OCI-LY1 (cell line): ENCODE results near the gene TRAPPC1.

Source experiments
- H2AFZ ChIP-seq: fragments of 200-600 bp; sonication (generic), shearing (Covaris generic); 2 replicates; pipeline ENCODE4 v1.6.0; 2014; ENCODE audit warnings: antibody characterized with exemption, mild to moderate bottlenecking, low read length
- H3F3A ChIP-seq: fragments of 200-600 bp; sonication (generic), shearing (Covaris generic); 2 replicates; pipeline ENCODE4 v1.6.0; 2014; ENCODE audit warnings: mild to moderate bottlenecking, antibody characterized with exemption, low read length, moderate library complexity; ENCODE audit not compliant: insufficient read depth
- H3K27ac ChIP-seq: fragments of 200-600 bp; sonication (generic); 2 replicates; pipeline ENCODE4 v1.5.1; 2014; ENCODE audit warnings: low read length, mixed run types, mild to moderate bottlenecking, low read depth; ENCODE audit not compliant: poor library complexity, severe bottlenecking
- H3K27me3 ChIP-seq: fragments of 200-600 bp; sonication (generic); 2 replicates; pipeline ENCODE4 v1.6.0; 2014; ENCODE audit warnings: antibody characterized with exemption, mild to moderate bottlenecking, low read length, moderate library complexity; ENCODE audit not compliant: insufficient read depth
- H3K36me3 ChIP-seq: fragments of 200-600 bp; sonication (generic); 2 replicates; pipeline ENCODE4 v1.6.1; 2014; ENCODE audit warnings: mild to moderate bottlenecking, antibody characterized with exemption, low read length, moderate library complexity, mixed read lengths; ENCODE audit not compliant: insufficient read depth
- H3K4me1 ChIP-seq: fragments of 200-600 bp; sonication (generic); 2 replicates; pipeline ENCODE4 v1.5.1; 2014; ENCODE audit warnings: mild to moderate bottlenecking, low read length, moderate library complexity; ENCODE audit not compliant: insufficient read depth, severe bottlenecking
- H3K4me2 ChIP-seq: fragments of 200-600 bp; sonication (generic), shearing (Covaris generic); 2 replicates; pipeline ENCODE4 v1.6.1; 2014; ENCODE audit warnings: low read length
- H3K4me3 ChIP-seq: fragments of 200-600 bp; sonication (generic); 2 replicates; pipeline ENCODE4 v1.5.1; 2014; ENCODE audit warnings: low read length, low read depth, mild to moderate bottlenecking, mixed read lengths; ENCODE audit not compliant: poor library complexity, severe bottlenecking
- H3K79me2 ChIP-seq: fragments of 200-600 bp; shearing (Covaris generic); 2 replicates; pipeline ENCODE4 v1.6.1; 2016; ENCODE audit warnings: mixed run types, low read length, mixed read lengths; ENCODE audit not compliant: insufficient read depth
- H3K9ac ChIP-seq: fragments of 200-600 bp; sonication (generic), shearing (Covaris generic); 2 replicates; pipeline ENCODE4 v1.6.1; 2014; ENCODE audit warnings: mild to moderate bottlenecking, low read length, mixed read lengths
- H3K9me2 ChIP-seq: fragments of 200-600 bp; sonication (generic), shearing (Covaris generic); 2 replicates; pipeline ENCODE4 v1.6.1; 2014; ENCODE audit warnings: low read depth, mild to moderate bottlenecking, low read length, mixed read lengths
- H3K9me3 ChIP-seq: fragments of 200-600 bp; shearing (Covaris generic); 2 replicates; pipeline ENCODE4 v1.6.1; 2014; ENCODE audit warnings: low read length, mixed read lengths
- H4K20me1 ChIP-seq: fragments of 200-600 bp; sonication (generic), shearing (Covaris generic); 2 replicates; pipeline ENCODE4 v1.6.0; 2016; ENCODE audit warnings: mild to moderate bottlenecking, low read length; ENCODE audit not compliant: insufficient read depth
- EZH2 ChIP-seq: fragments of 200-600 bp; sonication (generic), shearing (Covaris generic); IDR thresholded peaks from 2 replicates; pipeline ENCODE4 v1.8.0; 2017; ENCODE audit warnings: borderline replicate concordance, mixed run types, mild to moderate bottlenecking, antibody characterized with exemption, low read length, moderate library complexity, mixed read lengths
- TF ChIP-seq, protein P1 (sequence below): fragments of 200-600 bp; sonication (generic), shearing (Covaris generic); IDR thresholded peaks from 2 replicates; pipeline ENCODE4 v1.5.1; 2017; ENCODE audit warnings: mild to moderate bottlenecking, antibody characterized with exemption, low read length, moderate library complexity, mixed read lengths

The TRAPPC1 gene

DNA sequence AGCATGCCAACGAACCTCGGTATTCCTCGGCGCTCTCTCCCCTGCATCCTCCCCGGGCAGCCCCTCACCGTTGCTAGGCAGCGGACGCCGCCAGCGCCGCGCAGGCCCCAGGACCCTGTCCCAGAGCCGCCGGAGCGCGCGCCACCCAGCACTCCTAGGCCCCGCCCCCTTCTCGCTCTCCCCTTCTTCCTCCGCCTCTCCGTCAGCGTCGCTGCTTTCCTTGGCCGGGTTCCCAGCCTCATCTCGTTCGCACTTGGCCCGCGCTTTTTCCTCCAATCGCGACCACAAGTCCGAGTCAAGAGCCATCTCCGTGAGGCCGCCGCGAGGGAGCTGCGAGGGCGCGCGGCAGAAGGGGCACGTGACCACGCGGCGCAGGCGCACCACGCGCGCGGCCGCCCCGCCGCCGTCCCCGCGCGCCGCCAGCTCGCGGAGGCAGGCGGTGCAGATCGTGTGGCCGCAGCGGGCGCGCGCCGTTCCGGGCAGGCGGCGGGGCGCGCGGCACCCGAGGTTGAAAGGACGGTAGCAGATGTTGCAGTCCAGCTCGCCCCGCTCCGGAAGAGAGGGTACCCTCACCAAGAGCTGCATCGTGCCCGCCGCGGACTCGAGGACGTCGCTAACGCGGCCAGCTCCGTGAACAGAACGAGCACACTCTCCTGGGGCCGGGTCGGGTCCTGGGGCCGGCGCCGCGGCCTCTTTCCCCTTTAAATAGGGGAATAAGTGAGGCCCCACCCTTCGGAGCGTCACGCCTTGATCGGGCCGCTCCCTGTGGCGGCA lies 15.9 kb downstream of the TRAPPC1 start, which contains the start of gene RNF227:
Gene RNF227, minus strand, starts transcription at position 679 of the 774 bp plus-strand sequence. Its CDS starts 94 bp downstream, at position 585.
- Histone ChIP-seq H3K4me2 (peak within 1 kb of the TSS; percentile 96), H3K4me3 (peak within 1 kb of the TSS; percentile 67), H4K20me1 (no peaks in the 10 kb centered on the region), H3F3A (no peaks in the 10 kb centered on the region), H2AFZ (0 out of 2 replicates have a peak within 1 kb of the TSS, but pooled peaks have one; percentile 59), H3K9me3 (no peaks in the 10 kb centered on the region), H3K9ac (peak within 1 kb of the TSS; percentile 77), H3K36me3 (peaks cover 18% of the 10 kb centered on the region), H3K79me2 (no peaks in the 10 kb centered on the region), H3K27ac (peak within 1 kb of the TSS; percentile 63), H3K4me1 (peaks cover 22% of the 10 kb centered on the region), H3K9me2 (no peaks in the 10 kb centered on the region), H3K27me3 (no peaks in the 10 kb centered on the region)
- no peak for TF ChIP-seq EZH2
- TF ChIP-seq, protein P1, sequence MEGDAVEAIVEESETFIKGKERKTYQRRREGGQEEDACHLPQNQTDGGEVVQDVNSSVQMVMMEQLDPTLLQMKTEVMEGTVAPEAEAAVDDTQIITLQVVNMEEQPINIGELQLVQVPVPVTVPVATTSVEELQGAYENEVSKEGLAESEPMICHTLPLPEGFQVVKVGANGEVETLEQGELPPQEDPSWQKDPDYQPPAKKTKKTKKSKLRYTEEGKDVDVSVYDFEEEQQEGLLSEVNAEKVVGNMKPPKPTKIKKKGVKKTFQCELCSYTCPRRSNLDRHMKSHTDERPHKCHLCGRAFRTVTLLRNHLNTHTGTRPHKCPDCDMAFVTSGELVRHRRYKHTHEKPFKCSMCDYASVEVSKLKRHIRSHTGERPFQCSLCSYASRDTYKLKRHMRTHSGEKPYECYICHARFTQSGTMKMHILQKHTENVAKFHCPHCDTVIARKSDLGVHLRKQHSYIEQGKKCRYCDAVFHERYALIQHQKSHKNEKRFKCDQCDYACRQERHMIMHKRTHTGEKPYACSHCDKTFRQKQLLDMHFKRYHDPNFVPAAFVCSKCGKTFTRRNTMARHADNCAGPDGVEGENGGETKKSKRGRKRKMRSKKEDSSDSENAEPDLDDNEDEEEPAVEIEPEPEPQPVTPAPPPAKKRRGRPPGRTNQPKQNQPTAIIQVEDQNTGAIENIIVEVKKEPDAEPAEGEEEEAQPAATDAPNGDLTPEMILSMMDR, result no peak

DNA sequence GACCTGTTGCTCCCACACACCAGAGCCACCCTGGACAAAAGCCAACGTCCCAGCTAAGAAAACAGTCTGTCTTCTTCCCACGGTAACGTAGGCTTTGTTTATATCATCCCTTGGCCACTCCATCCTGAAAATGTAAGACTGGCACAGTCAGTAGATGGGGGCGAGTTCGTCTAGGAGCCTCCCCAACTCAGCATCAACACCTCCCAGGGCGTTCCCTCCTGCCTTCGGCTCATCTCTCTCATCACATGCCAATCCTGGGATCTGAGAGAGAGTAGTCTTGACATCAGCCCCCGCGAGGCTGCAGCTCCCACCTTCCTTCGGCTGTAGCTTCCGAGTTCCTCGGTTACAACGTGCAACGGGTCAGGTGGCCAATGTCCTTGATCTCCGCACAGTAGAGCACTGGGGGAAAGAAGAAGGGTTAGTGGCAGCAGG lies 16.6 kb downstream of the TRAPPC1 start:
- Histone ChIP-seq H3K9ac (peak overlapping the region; percentile 75), H2AFZ (no peak overlapping the region), H3K9me3 (no peaks in the 10 kb centered on the region), H3K4me2 (peak overlapping the region; percentile 96), H3K9me2 (no peaks in the 10 kb centered on the region), H3K4me1 (peaks cover 22% of the 10 kb centered on the region), H3K4me3 (peak overlapping the region; percentile 67), H3K36me3 (peaks cover 24% of the 10 kb centered on the region), H3K27me3 (no peaks in the 10 kb centered on the region), H3F3A (no peaks in the 10 kb centered on the region), H4K20me1 (no peaks in the 10 kb centered on the region), H3K27ac (peak overlapping the region; percentile 52), H3K79me2 (no peaks in the 10 kb centered on the region)
- no peak for TF ChIP-seq EZH2
- TF ChIP-seq, protein P1, result no peak

DNA sequence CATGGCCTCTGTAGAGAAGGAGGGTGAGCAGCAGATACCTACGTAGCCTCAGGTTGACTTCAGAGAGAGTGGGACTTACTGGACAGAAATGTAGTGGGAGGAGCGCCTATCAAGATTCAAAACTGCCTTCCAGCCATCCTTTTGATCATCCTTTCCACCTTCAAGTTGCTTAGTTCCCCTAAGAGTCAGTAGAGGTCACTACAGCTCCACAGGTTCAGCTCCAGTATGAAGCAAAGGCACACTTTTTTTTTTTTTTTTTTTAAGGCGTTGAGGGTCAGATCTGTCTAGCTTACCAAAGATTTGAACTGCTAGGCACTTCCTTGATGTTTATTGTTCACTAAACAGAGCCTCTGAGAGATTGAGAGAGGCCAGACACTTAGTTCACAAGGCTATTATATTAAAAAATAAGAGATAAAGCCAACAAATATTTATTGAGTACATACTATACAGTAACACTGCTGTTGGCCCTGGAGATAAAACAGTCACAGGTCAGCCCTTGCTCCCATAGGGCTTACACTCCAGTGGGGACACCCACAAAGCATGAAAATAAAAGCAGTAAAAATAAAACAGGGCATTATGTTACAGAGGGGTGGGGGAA lies 18.7 kb downstream of the TRAPPC1 start:
- H4K20me1 ChIP-seq, result no peaks in the 10 kb centered on the region
- TF ChIP-seq EZH2, result no peak
- TF ChIP-seq, protein P1, result peak; percentile 82
- H3F3A ChIP-seq, result no peaks in the 10 kb centered on the region
- no peaks in the 10 kb centered on the region for H3K9me2 ChIP-seq
- H3K9ac ChIP-seq, result no peak overlapping the region
- H3K9me3 ChIP-seq, result no peaks in the 10 kb centered on the region
- H3K4me2 ChIP-seq, result no peak overlapping the region
- no peak overlapping the region for H2AFZ ChIP-seq
- no peak overlapping the region for H3K27ac ChIP-seq
- H3K4me1 ChIP-seq, result peaks cover 22% of the 10 kb centered on the region
- no peaks in the 10 kb centered on the region for H3K79me2 ChIP-seq
- no peaks in the 10 kb centered on the region for H3K27me3 ChIP-seq
- H3K4me3 ChIP-seq, result no peak overlapping the region
- H3K36me3 ChIP-seq, result peaks cover 46% of the 10 kb centered on the region
